ENCODE results near the gene GFOD1.

GRCh38 chr6:13495818-13496217 is 8.4 kb upstream of the GFOD1 start:
- TF ChIP-seq POLR2A (IDR thresholded peaks at IDR 0.05) (no peak), CTCF (IDR thresholded peaks at IDR 0.05 in 8 of 11, conservative IDR thresholded peaks at IDR 0.05 in 3 of 11) (no peak), POLR2AphosphoS5 (IDR thresholded peaks at IDR 0.05) (no peak)
